Nephron progenitor cell (in vitro differentiated cells): Measurements from ENCODE around the gene CC2D2A.

Source experiments
- DNase-seq: peaks from one replicate; pipeline ENCODE4 v3.0.0; 2021
- H3K27ac Mint-ChIP-seq: 2 replicates; pipeline ENCODE4 v1.8.0; 2021; ENCODE audit warnings: mild to moderate bottlenecking, moderate library complexity, mixed read lengths
- H3K27me3 Mint-ChIP-seq: 2 replicates; pipeline ENCODE4 v1.8.0; 2021; ENCODE audit warnings: mild to moderate bottlenecking, low read depth, mixed read lengths; ENCODE audit not compliant: poor library complexity
- H3K36me3 Mint-ChIP-seq: 2 replicates; pipeline ENCODE4 v1.8.0; 2021; ENCODE audit warnings: low read depth, mixed read lengths
- H3K4me1 Mint-ChIP-seq: 2 replicates; pipeline ENCODE4 v1.8.0; 2021; ENCODE audit warnings: mixed read lengths
- H3K4me3 Mint-ChIP-seq: 2 replicates; pipeline ENCODE4 v1.8.0; 2021; ENCODE audit warnings: mild to moderate bottlenecking, moderate library complexity, mixed read lengths
- H3K9me3 Mint-ChIP-seq: 2 replicates; pipeline ENCODE4 v1.8.0; 2021; ENCODE audit warnings: mild to moderate bottlenecking, moderate library complexity, mixed read lengths
- TF ChIP-seq, protein P1 (sequence below): fragments of 200-600 bp; sonication (generic); IDR thresholded peaks from 2 replicates; pipeline ENCODE4 v1.5.0; 2021; ENCODE audit warnings: antibody characterized with exemption

The CC2D2A gene

DNA sequence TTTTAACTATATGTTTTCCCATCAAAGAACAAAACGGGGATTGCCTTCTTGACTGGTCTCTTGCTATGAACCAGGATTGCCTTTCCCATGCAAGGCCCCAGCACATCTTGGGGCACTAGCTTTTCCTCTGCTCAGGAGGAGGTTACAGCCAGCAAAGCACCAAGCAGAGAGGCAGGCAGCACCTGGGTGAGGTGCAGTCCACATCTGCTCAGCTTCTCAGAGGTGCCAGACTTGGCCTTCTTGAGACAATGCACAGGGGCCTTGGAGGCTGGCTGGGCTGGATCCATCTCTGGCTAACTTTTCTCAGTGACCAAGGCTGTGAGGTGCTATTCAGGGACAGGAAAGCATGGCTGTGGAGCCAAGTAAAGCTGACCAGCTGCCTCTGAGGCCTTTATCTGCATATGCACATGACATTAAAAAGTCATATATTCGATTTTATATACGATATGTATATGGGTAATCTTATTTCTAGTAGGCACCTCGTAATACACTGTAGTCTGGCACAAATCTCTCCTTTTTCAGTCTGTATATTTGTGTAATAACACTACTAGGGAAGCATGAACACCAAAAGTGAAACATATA, 86.9 kb downstream of the CC2D2A start:
- Mint-ChIP-seq H3K27ac (no peak overlapping the region), H3K27me3 (no peaks in the 10 kb centered on the region), H3K9me3 (no peaks in the 10 kb centered on the region), H3K4me1 (no peaks in the 10 kb centered on the region), H3K36me3 (peaks cover 30% of the 10 kb centered on the region), H3K4me3 (no peak overlapping the region)
- TF ChIP-seq, protein P1, sequence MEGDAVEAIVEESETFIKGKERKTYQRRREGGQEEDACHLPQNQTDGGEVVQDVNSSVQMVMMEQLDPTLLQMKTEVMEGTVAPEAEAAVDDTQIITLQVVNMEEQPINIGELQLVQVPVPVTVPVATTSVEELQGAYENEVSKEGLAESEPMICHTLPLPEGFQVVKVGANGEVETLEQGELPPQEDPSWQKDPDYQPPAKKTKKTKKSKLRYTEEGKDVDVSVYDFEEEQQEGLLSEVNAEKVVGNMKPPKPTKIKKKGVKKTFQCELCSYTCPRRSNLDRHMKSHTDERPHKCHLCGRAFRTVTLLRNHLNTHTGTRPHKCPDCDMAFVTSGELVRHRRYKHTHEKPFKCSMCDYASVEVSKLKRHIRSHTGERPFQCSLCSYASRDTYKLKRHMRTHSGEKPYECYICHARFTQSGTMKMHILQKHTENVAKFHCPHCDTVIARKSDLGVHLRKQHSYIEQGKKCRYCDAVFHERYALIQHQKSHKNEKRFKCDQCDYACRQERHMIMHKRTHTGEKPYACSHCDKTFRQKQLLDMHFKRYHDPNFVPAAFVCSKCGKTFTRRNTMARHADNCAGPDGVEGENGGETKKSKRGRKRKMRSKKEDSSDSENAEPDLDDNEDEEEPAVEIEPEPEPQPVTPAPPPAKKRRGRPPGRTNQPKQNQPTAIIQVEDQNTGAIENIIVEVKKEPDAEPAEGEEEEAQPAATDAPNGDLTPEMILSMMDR = no peak
- DNase-seq = no peak

DNA sequence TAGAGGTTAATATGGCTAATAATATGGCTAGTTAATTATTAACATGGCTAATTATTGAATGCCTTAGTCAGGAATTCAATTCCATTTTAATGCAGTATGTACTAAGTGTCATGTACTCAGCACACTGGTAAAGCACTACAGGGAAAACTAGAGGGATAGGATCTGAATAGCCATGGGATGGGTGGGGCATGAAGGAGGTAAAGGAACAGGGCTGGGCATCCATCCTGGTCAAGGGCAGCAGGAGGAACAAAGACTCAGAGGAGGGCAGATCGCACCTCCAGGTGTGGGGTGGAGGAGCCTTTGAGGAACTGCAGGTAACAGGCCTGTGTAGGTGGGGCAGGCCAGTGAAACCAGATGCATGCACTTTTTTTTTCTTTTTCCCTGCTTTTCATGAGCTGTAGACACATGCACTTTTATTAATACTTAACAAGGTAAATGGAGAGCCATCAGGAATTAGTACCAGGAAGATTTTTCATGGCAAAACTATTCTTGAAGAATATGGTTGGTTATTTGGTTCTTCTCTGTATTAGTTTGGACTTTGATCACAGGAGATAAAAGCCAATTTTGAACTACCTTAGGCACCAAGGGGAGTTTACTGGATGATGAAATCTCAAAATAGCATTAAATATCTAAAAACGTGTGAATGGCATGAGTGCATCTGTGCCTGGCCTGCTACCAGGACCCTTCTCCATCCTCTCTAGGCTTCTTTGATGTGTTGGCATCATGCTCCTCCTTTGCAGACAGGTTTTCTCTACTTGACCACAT, 88.3 kb downstream of the CC2D2A start:
- no peak overlapping the region for H3K27ac Mint-ChIP-seq
- DNase-seq = no peak
- no peaks in the 10 kb centered on the region for H3K9me3 Mint-ChIP-seq
- no peaks in the 10 kb centered on the region for H3K27me3 Mint-ChIP-seq
- no peaks in the 10 kb centered on the region for H3K4me1 Mint-ChIP-seq
- TF ChIP-seq, protein P1 = no peak
- no peak overlapping the region for H3K4me3 Mint-ChIP-seq
- H3K36me3 Mint-ChIP-seq = peaks cover 36% of the 10 kb centered on the region

DNA sequence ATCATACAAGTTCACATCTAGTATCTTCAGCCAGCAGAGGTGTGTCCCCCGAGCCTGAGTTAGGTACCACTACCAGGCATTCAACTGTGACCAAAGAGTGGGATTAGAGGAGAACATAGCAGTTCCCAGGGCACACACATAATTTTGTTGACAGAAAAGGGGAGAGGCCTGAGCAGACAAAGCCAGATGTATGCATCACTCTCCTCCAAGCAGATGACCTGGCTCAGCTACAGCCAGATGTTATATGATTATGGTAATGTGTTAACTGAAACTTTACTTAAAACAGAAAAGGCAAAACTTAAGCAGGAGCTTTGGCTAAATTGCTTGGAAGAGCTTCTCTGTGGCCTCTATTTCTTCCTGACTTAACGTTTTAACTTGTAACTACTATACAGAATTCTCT, 88.9 kb downstream of the CC2D2A start:
- Mint-ChIP-seq H3K9me3 (no peaks in the 10 kb centered on the region), H3K4me1 (no peaks in the 10 kb centered on the region), H3K4me3 (no peak overlapping the region), H3K27me3 (no peaks in the 10 kb centered on the region), H3K27ac (no peak overlapping the region), H3K36me3 (peaks cover 39% of the 10 kb centered on the region)
- DNase-seq = no peak
- TF ChIP-seq, protein P1 = no peak

DNA sequence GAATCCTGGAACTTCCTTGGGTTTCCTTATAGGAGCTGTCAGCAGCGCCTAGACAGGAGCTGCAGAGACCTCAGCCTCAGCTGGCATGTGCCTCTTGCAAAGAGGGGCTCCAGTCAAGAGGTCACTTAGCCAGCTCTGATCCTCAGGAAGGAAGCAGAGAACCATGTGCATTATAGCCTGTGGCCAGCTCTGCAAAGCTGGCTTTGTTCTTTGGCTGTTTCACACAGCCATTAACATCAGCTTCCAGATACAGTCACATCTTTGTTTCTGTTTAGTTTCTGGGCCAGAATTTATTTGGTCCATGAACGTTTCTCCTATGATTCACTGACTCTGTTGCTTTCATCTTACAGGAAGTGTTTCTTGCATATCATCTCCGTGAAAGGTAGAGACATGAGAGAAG, 92.4 kb downstream of the CC2D2A start:
- DNase-seq = no peak
- Mint-ChIP-seq H3K27ac (no peak overlapping the region), H3K27me3 (no peaks in the 10 kb centered on the region), H3K36me3 (peaks cover 44% of the 10 kb centered on the region), H3K9me3 (no peaks in the 10 kb centered on the region), H3K4me1 (no peaks in the 10 kb centered on the region), H3K4me3 (no peak overlapping the region)
- TF ChIP-seq, protein P1 = no peak

DNA sequence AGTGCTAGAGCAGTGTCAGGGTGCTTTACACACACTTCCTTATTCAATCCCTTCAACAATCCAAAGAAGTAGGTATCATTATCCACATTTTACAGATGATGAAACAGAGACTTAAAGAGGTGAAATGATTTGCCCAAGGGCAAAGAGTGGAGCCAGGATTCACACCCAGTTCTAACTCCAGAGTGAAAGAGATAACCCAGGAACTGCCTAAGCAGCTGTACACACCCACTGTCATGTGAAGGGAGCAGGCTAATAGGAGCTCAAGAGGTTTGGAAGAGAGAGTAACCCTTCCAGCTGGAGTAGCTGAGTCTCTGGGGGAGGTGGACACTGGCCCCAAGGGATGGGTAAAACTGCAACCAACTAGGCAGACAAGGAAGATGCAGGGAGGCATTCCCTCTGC, 92.9 kb downstream of the CC2D2A start:
- Mint-ChIP-seq H3K27ac (no peak overlapping the region), H3K9me3 (no peaks in the 10 kb centered on the region), H3K36me3 (peaks cover 49% of the 10 kb centered on the region), H3K27me3 (no peaks in the 10 kb centered on the region), H3K4me3 (no peak overlapping the region), H3K4me1 (no peaks in the 10 kb centered on the region)
- TF ChIP-seq, protein P1 = no peak
- DNase-seq = no peak

DNA sequence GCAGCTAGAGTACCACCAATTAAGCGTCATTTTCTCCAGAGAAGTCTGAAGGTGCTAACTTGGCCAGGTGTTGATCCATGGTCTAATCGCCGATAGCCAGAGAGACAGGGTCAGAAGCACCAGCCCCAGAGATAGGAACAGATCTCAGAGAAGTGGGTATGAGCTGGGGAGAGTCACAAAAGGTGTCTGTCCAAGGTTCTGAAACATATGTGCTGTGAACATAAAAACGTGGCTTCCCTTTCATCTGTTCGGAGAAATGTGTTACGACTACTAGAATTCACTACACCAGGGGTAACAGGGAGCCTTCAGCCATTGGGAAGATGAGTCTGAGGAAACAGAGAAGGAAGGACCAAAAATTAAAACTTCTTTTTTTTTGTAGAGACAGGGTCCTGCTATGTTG, 94.2 kb downstream of the CC2D2A start:
- TF ChIP-seq, protein P1 = no peak
- H3K4me3 Mint-ChIP-seq = no peak overlapping the region
- no peaks in the 10 kb centered on the region for H3K4me1 Mint-ChIP-seq
- no peaks in the 10 kb centered on the region for H3K9me3 Mint-ChIP-seq
- H3K36me3 Mint-ChIP-seq = peaks cover 60% of the 10 kb centered on the region
- H3K27ac Mint-ChIP-seq = no peak overlapping the region
- DNase-seq = no peak
- no peaks in the 10 kb centered on the region for H3K27me3 Mint-ChIP-seq
